BJ (cell line): Measurements from ENCODE around the gene GABRB2. TPM values are rescaled to one million over a fixed set of nuclear protein-coding genes. Genes with fewer than 3 reads are reported as not detected.

Source experiments
- CTCF ChIA-PET: fragments of 350-600 bp; formaldehyde crosslinking; extraction: SDS; loops from one replicate; lab custom pipeline; 2021; ENCODE audit warnings: antibody characterized with exemption, inconsistent platforms; lab: Yijun Ruan, JAX
- POLR2A ChIA-PET: fragments of 300-600 bp; sonication (Branson Sonifier 250); formaldehyde crosslinking; extraction: SDS; loops from one replicate; lab custom pipeline; 2021; ENCODE audit warnings: antibody characterized with exemption; lab: Charles Lee
- DNase-seq: peaks from one replicate; pipeline ENCODE4 v3.0.0-alpha.2; 2011; ENCODE audit warnings: low read depth
- H3K27me3 ChIP-seq: 2 replicates; pipeline ENCODE4 v1.6.0; 2011; ENCODE audit warnings: low read length; ENCODE audit not compliant: control insufficient read depth, insufficient read depth
- H3K36me3 ChIP-seq: 2 replicates; pipeline ENCODE4 v1.5.1; 2011; ENCODE audit warnings: low read length; ENCODE audit not compliant: control insufficient read depth, insufficient read depth
- H3K4me3 ChIP-seq: 2 replicates; pipeline ENCODE4 v1.5.1; 2011; ENCODE audit warnings: low read depth, mild to moderate bottlenecking, control low read depth, low read length
- CTCF ChIP-seq: IDR thresholded peaks from 2 replicates; pipeline ENCODE4 v1.5.1; 2011; ENCODE audit warnings: low read depth, mild to moderate bottlenecking, control low read depth, inconsistent platforms, low read length, moderate library complexity; ENCODE audit not compliant: insufficient read depth
- polyA plus RNA-seq: library from polyadenylated mRNA; depleted of rRNA; stranded (reverse); fragments of >200 nt; gene quantifications from 2 replicates; pipeline ENCODE4 v1.2.3, GENCODE V29; 2011

Gene GABRB2
- polyA plus RNA-seq, 1 experiment = not detected

- CTCF ChIA-PET = no interaction called here
- no peak for DNase-seq
- Histone ChIP-seq H3K27me3 (no peaks in the 10 kb centered on the region), H3K36me3 (no peaks in the 10 kb centered on the region), H3K4me3 (no peak overlapping the region)
- POLR2A ChIA-PET = no interaction called here
- TF ChIP-seq CTCF = no peak
These were observed 104.1 kb downstream of the GABRB2 start for GRCh38 chr5:161442471-161442870.

GRCh38 chr5:161432798-161433197, 113.7 kb downstream of the GABRB2 start:
- no peaks in the 10 kb centered on the region for H3K27me3 ChIP-seq
- POLR2A ChIA-PET = no interaction called here
- no peak for DNase-seq
- H3K4me3 ChIP-seq = no peak overlapping the region
- TF ChIP-seq CTCF = no peak
- no peaks in the 10 kb centered on the region for H3K36me3 ChIP-seq
- CTCF ChIA-PET = no interaction called here

- ChIA-PET POLR2A (no interaction called here), CTCF (no interaction called here)
- no peaks in the 10 kb centered on the region for H3K27me3 ChIP-seq
- no peak overlapping the region for H3K4me3 ChIP-seq
- no peak for DNase-seq
- no peak for TF ChIP-seq CTCF
- no peaks in the 10 kb centered on the region for H3K36me3 ChIP-seq
These were observed 114.6 kb downstream of the GABRB2 start for GRCh38 chr5:161431963-161432362.

GRCh38 chr5:161421067-161421466, 125.5 kb downstream of the GABRB2 start:
- CTCF ChIA-PET = no interaction called here
- Histone ChIP-seq H3K4me3 (no peak overlapping the region), H3K36me3 (no peaks in the 10 kb centered on the region), H3K27me3 (no peaks in the 10 kb centered on the region)
- TF ChIP-seq CTCF = no peak
- POLR2A ChIA-PET = no interaction called here
- DNase-seq = no peak

- POLR2A ChIA-PET = no interaction called here
- DNase-seq = no peak
- no peaks in the 10 kb centered on the region for H3K27me3 ChIP-seq
- CTCF ChIA-PET = interaction anchor here (0.6 to 0.7 kb wide), 2 partner anchors 19 to 337 kb away, joined by 4 read pairs; no protein-coding TSS in a partner anchor
- H3K36me3 ChIP-seq = no peaks in the 10 kb centered on the region
- TF ChIP-seq CTCF = no peak
- no peak overlapping the region for H3K4me3 ChIP-seq
These were observed 126.0 kb downstream of the GABRB2 start for GRCh38 chr5:161420521-161420920.
